ENCODE data around the gene TMEM184C. TPM values are rescaled to one million over a fixed set of nuclear protein-coding genes. Genes with fewer than 3 reads are reported as not detected.
A peak's percentile ranks its signal among the peaks of the same experiment; 100 is the strongest.

TMEM184C gene
- total RNA-seq, 4 donors from 2014 or later: 22.2 to 33.2 (median 24.4) TPM

- TF ChIP-seq CTCF (IDR thresholded peaks at IDR 0.05) (no peak), EP300 (IDR thresholded peaks at IDR 0.05) (no peak), POLR2A (IDR thresholded peaks at IDR 0.05) (no peak)
- Histone ChIP-seq H3K27me3 (no peaks in the 10 kb centered on the region), H3K36me3 (peaks cover 0 to 7% (median 0%) of the 10 kb centered on the region in 3 donors), H3K4me3 (peak overlapping the region; percentile 54 to 81 (median 70)), H3K27ac (peak overlapping the region in 3 of 4 donors; percentile 69 to 90 (median 78)), H3K4me1 (peaks cover 0 to 48% (median 13%) of the 10 kb centered on the region in 4 donors), H3K9me3 (no peaks in the 10 kb centered on the region)
- no peak for DNase-seq (ENCODE audit: low spot score in 2 of 2)
- WGBS, 2 donors: 32 to 34% methylated on average over 6 of the region's 6 CpGs
Measured at GRCh38 chr4:147616849-147617172, 386 bp upstream of the TMEM184C start.

GRCh38 chr4:147617841-147618691, 869 bp downstream of the TMEM184C start:
- Histone ChIP-seq H3K4me1 (peaks cover 0 to 58% (median 13%) of the 10 kb centered on the region in 4 donors), H3K4me3 (peak overlapping the region; percentile 54 to 81 (median 70)), H3K27me3 (no peaks in the 10 kb centered on the region), H3K27ac (peak overlapping the region; percentile 69 to 90 (median 80)), H3K36me3 (peaks cover 0 to 14% (median 0%) of the 10 kb centered on the region in 3 donors), H3K9me3 (no peaks in the 10 kb centered on the region)
- WGBS, 2 donors: 11 to 13% methylated on average over 17 of the region's 17 CpGs
- no peak for TF ChIP-seq EP300 (IDR thresholded peaks at IDR 0.05)
- TF ChIP-seq CTCF (IDR thresholded peaks at IDR 0.05): no peak
- no peak for TF ChIP-seq POLR2A (IDR thresholded peaks at IDR 0.05)
- no peak for DNase-seq (ENCODE audit: low spot score in 2 of 2)

- Histone ChIP-seq H3K4me1 (peaks cover 0 to 58% (median 13%) of the 10 kb centered on the region in 4 donors), H3K9me3 (no peaks in the 10 kb centered on the region), H3K27me3 (no peaks in the 10 kb centered on the region), H3K27ac (no peak overlapping the region), H3K36me3 (peaks cover 0 to 25% (median 0%) of the 10 kb centered on the region in 3 donors), H3K4me3 (no peak overlapping the region)
- no peak for TF ChIP-seq CTCF (IDR thresholded peaks at IDR 0.05)
- TF ChIP-seq POLR2A (IDR thresholded peaks at IDR 0.05): no peak
- no peak for TF ChIP-seq EP300 (IDR thresholded peaks at IDR 0.05)
- WGBS, 2 donors: 77 to 78% methylated on average over 2 of the region's 2 CpGs
- DNase-seq (ENCODE audit: low spot score in 2 of 2): no peak
Measured at GRCh38 chr4:147620315-147620714, 3.1 kb downstream of the TMEM184C start.

- Histone ChIP-seq H3K27me3 (no peaks in the 10 kb centered on the region), H3K4me3 (no peak overlapping the region), H3K4me1 (peaks cover 0 to 21% (median 3%) of the 10 kb centered on the region in 4 donors), H3K36me3 (peaks cover 0 to 78% (median 0%) of the 10 kb centered on the region in 3 donors), H3K27ac (no peak overlapping the region), H3K9me3 (no peaks in the 10 kb centered on the region)
- no peak for DNase-seq (ENCODE audit: low spot score in 2 of 2)
- WGBS, 2 donors: 76 to 87% methylated on average over 6 of the region's 6 CpGs
- TF ChIP-seq CTCF (IDR thresholded peaks at IDR 0.05) (no peak), EP300 (IDR thresholded peaks at IDR 0.05) (no peak), POLR2A (IDR thresholded peaks at IDR 0.05) (no peak)
Measured at GRCh38 chr4:147625733-147626132, 8.5 kb downstream of the TMEM184C start.

- no peak for DNase-seq (ENCODE audit: low spot score in 2 of 2)
- Histone ChIP-seq H3K27ac (no peak overlapping the region), H3K4me1 (peaks cover 0 to 9% (median 0%) of the 10 kb centered on the region in 4 donors), H3K27me3 (no peaks in the 10 kb centered on the region), H3K9me3 (no peaks in the 10 kb centered on the region), H3K36me3 (peaks cover 0 to 84% (median 0%) of the 10 kb centered on the region in 3 donors), H3K4me3 (no peak overlapping the region)
- TF ChIP-seq CTCF (IDR thresholded peaks at IDR 0.05) (no peak), EP300 (IDR thresholded peaks at IDR 0.05) (no peak), POLR2A (IDR thresholded peaks at IDR 0.05) (no peak)
- 86 to 92% methylated on average over 4 of the region's 4 CpGs for WGBS, 2 donors
Measured at GRCh38 chr4:147626903-147627302, 9.7 kb downstream of the TMEM184C start.
